GM21723 (cell line): ENCODE data around the gene EIF4G3.
"Not testable (repeated sequence)": the region's sequence is repeated elsewhere in the genome, so short reads cannot be mapped to it uniquely, and the experiment has no call there.

ENCODE experiments used
- ATAC-seq: cut with Tn5 transposase; IDR thresholded peaks from one replicate; pipeline ENCODE4 v1.9.1; 2021; ENCODE audit warnings: mild to moderate bottlenecking, moderate library complexity; ENCODE audit not compliant: unreplicated experiment

The EIF4G3 gene

GRCh38 chr1:21185221-21185731, 8.6 kb upstream of the EIF4G3 start:
- no peak for ATAC-seq

- ATAC-seq: no peak
Measured at GRCh38 chr1:21184276-21184675, 7.6 kb upstream of the EIF4G3 start.

DNA sequence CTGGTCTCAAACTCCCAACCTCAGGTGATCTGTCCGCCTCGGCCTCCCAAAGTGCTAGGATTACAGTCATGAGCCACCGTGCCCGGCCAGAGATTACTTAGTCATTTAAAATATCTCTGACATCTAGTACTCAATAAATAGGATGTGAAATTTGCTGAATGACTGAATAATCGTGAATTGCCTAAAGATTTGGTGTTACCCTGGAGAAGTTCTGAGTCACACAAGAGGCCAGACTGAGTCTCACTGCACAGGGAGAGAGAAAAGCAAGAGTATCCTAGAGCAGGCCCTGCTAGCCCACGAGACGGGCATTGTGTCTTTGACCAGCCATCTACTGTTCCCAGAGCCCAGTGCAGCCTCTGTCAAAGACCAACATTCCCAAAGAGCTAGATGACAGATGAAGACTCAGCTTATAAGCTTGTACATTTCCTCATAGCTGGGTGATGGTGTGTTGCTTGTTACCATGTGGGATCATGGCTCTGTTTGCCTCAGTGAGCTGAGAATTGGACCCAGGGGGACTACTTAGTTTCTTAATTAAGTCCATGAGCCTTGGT, 5.6 kb upstream of the EIF4G3 start:
- no peak for ATAC-seq

DNA sequence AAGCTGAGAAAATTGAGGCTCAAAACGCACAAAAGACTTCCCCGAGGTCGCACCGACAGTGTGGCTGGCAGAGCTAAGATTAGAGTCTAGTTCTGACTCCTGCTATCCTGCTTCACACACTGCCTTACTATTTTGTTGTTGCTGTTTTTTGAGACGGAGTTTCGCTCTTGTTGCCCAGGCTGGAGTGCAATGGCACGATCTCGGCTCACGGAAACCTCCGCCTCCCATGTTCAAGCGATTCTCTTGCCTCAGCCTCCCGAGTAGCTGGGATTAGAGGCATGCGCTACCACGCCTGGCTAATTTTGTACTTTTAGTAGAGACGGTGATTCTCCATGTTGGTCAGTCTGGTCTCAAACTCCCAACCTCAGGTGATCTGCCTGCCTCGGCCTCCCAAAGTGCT, 1.6 kb upstream of the EIF4G3 start:
- not testable (repeated sequence) for ATAC-seq

- peak; percentile 20 for ATAC-seq
Measured at GRCh38 chr1:21175670-21176581, 771 bp downstream of the EIF4G3 start.

GRCh38 chr1:21175324-21175669, 1.4 kb downstream of the EIF4G3 start:
- ATAC-seq: no peak

DNA sequence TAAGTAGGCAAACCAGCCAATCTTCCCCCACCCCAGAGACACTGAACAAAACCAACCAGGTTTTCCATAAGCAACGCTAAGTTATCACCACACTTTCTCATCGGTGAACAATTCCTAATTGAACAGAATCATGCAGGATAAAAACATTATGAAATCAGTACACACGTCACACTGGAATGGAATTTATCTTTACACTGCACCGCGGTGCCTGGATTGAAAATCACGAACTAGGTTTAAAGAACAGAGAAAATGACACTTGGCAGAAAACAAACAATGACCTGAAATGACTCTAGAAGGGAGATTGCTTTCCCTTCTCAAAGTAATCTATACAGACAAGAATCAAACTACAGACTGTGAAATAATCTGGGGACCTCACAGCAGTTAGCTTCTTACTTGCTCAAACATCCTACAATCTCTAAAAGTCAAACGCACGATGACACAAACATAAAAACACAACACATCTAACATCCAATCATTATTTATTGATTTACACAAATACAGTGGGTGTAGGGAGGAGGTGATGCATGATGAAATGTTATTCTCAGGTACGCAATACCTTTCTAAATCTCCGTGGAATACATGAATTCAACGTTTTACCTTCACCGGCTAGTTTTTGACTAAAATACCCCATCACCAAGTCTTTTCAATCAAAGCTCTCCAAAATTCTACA, 1.9 kb downstream of the EIF4G3 start:
- ATAC-seq: no peak

- ATAC-seq: no peak
Measured at GRCh38 chr1:21174230-21174629, 2.5 kb downstream of the EIF4G3 start.

DNA sequence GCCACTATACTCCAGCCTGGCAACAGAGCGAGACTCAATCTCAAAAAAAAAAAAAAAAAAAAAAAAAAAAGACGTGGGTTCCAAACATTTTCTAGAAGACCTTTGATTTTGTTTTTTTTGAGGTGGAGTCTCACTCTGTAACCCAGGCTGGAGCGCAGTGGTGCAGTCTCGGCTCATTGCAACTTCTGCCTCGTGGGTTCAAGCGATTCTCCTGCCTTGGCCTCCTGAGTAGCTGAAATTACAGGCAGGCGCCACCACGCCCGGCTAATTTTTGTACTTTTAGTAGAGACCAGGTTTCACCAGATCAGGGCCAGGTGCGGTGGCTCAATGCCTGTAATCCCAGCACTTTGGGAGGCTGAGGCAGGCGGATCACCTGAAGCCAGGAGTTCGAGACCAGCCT, 3.6 kb downstream of the EIF4G3 start:
- ATAC-seq: not testable (repeated sequence)

- ATAC-seq: not testable (repeated sequence)
Measured at GRCh38 chr1:21170837-21171236, 5.9 kb downstream of the EIF4G3 start.

- no peak for ATAC-seq
Measured at GRCh38 chr1:21168444-21168843, 8.3 kb downstream of the EIF4G3 start.

DNA sequence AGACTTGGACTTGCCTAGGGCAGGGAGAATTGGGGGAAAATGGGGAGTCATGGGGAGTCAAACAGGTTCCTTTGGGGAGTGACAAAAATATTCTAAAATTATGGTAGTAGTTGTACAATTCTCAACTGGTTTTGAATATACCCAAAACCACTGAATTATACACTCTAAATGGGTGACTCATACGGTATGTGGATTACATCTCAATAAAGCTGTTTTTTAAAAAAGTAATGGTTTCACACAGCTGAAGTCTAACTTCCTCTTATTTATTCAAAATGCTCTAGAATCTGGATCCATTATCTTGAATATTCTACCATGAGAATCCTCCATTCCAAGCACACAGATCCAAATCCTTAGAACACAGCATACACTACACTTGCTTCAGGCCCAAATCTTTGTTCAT, 11.1 kb downstream of the EIF4G3 start:
- no peak for ATAC-seq

DNA sequence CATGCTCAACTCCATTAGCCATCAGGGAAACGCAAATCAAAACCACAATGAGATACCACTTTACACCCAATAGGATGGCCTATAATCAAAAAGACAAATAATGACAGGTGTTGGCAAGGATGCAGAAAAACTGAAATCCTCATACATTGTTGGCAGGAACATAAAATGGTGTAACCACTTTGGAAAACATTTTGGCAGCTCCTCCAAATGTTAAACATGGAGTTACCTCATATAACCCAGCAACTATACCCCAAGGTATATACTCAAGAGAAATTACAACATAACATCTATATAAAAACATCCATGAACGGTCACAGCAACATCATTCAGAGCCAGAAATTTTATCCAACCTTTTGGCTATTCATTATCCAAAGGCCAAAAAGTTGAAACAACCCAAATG, 11.6 kb downstream of the EIF4G3 start:
- no peak for ATAC-seq

GRCh38 chr1:21164266-21164665, 12.4 kb downstream of the EIF4G3 start:
- no peak for ATAC-seq

- no peak for ATAC-seq
Measured at GRCh38 chr1:21162740-21163464, 13.8 kb downstream of the EIF4G3 start.

- no peak for ATAC-seq
Measured at GRCh38 chr1:21161842-21162241, 14.9 kb downstream of the EIF4G3 start.

- no peak for ATAC-seq
Measured at GRCh38 chr1:21160263-21160796, 16.4 kb downstream of the EIF4G3 start.

GRCh38 chr1:21157868-21158267, 18.8 kb downstream of the EIF4G3 start:
- ATAC-seq: no peak

DNA sequence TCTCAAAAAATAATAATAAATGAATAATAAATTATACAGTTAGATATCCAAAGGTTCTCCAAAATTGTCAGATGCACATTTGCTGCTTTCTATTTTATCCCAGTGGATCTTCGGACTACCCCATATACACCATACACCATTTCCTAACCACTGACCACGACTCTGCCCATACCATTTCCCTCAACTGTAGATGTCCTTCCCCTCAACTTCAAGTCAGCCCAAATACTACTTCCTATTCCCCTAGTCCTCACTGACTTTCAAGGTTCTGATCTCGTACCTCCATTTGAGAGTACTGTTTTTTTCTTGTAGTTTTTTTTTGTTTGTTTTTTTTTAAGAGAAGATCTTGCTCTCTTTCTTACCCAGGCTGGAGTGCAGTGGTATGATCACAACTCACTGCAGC, 19.6 kb downstream of the EIF4G3 start:
- ATAC-seq: no peak

GRCh38 chr1:21156019-21156418, 20.7 kb downstream of the EIF4G3 start:
- ATAC-seq: no peak

- ATAC-seq: no peak
Measured at GRCh38 chr1:21154717-21155116, 22.0 kb downstream of the EIF4G3 start.
